ENCODE data around the gene DNAAF5. TPM values are rescaled to one million over a fixed set of nuclear protein-coding genes. Genes with fewer than 3 reads are reported as not detected.

The DNAAF5 gene
- total and polyA plus RNA-seq, 2 of the 13 experiments (the other 11 are each of a cell fraction or from before 2014, with no cell fraction given) = 11.9 to 21.5 TPM

DNA sequence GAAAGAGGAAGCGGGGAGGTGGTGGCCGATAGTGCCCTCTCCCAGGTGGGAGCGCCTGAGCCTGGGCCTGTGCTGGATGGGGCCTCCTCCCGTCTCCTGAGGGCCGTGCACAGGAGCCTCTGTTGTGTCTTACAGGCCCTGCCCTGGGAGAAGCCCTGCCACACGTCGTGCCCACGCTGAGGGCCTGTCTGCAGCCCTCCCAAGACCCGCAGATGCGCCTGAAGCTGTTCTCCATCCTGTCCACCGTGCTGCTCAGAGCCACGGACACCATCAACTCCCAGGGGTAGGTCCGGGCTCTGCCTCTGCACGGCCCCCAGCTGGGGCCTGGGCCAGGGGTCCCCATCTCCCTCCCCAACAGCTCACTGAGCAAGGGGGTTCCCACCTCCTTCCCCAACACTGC lies 43.8 kb downstream of the DNAAF5 start:
- POLR2A ChIA-PET = no interaction called here
- Histone ChIP-seq H3K36me3 (replicated peaks in 1 of 2; ENCODE audit: control insufficient read depth in 1 of 2, insufficient read depth in 2 of 2, low read length in 2 of 2) (peaks cover 10 to 48% of the 10 kb centered on the region in 2 experiments; a peak in 4 of 5 replicates), H3K79me2 (ENCODE audit: insufficient read depth, low read length) (no peaks in the 10 kb centered on the region), H2AFZ (ENCODE audit: low read length) (no peak overlapping the region), H3K9ac (ENCODE audit: insufficient read depth, low read depth, low read length) (no peak overlapping the region), H3K4me2 (ENCODE audit: low read depth, low read length) (no peak overlapping the region), H3K4me3 (replicated peaks in 1 of 3; ENCODE audit: insufficient read depth in 1 of 3, low read depth in 2 of 3, low read length in 3 of 3) (no peak overlapping the region), H4K20me1 (ENCODE audit: insufficient read depth, low read length) (0 out of 2 replicates have a peak, but pooled peaks cover 2% of the 10 kb centered on the region), H3K27me3 (ENCODE audit: control insufficient read depth in 1 of 2, insufficient read depth in 2 of 2, low read length in 2 of 2) (no peaks in the 10 kb centered on the region), H3K4me1 (ENCODE audit: insufficient read depth, low read length) (peaks cover 8% of the 10 kb centered on the region), H3K27ac (ENCODE audit: extremely low read length, insufficient read depth, low read length) (no peak overlapping the region), H3K9me3 (ENCODE audit: low read length) (no peaks in the 10 kb centered on the region)
- BruUV-seq (replicated peaks) = no TSS peak
- in situ Hi-C loops (cut with HindIII; ENCODE audit: extremely low pct_ligation_motif_present, low pct_unique_long_range_greater_than_20kb) = no loop called here
- no peak for ATAC-seq
- intact Hi-C loops (cut with micrococcal nuclease; ENCODE audit: unreplicated experiment) = no loop called here
- FAIRE-seq = no peak
- no peak for DNase-seq (ENCODE audit: low spot score)
- TF ChIP-seq SALL1 (CRISPR knock-in tag; IDR thresholded peaks at IDR 0.05) = no peak
- TF ChIP-seq, protein P1, sequence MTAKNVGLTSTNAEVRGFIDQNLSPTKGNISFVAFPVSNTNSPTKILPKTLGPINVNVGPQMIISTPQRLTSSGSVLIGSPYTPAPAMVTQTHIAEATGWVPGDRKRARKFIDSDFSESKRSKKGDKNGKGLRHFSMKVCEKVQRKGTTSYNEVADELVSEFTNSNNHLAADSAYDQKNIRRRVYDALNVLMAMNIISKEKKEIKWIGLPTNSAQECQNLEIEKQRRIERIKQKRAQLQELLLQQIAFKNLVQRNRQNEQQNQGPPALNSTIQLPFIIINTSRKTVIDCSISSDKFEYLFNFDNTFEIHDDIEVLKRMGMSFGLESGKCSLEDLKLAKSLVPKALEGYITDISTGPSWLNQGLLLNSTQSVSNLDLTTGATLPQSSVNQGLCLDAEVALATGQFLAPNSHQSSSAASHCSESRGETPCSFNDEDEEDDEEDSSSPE (CRISPR knock-in tag; IDR thresholded peaks at IDR 0.05) = no peak
- TF ChIP-seq FOXM1 (CRISPR knock-in tag; IDR thresholded peaks at IDR 0.05) = no peak
- TF ChIP-seq, protein P2, sequence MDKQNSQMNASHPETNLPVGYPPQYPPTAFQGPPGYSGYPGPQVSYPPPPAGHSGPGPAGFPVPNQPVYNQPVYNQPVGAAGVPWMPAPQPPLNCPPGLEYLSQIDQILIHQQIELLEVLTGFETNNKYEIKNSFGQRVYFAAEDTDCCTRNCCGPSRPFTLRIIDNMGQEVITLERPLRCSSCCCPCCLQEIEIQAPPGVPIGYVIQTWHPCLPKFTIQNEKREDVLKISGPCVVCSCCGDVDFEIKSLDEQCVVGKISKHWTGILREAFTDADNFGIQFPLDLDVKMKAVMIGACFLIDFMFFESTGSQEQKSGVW (CRISPR knock-in tag; IDR thresholded peaks at IDR 0.05; ENCODE audit: borderline replicate concordance) = no peak
- TF ChIP-seq, protein P3, sequence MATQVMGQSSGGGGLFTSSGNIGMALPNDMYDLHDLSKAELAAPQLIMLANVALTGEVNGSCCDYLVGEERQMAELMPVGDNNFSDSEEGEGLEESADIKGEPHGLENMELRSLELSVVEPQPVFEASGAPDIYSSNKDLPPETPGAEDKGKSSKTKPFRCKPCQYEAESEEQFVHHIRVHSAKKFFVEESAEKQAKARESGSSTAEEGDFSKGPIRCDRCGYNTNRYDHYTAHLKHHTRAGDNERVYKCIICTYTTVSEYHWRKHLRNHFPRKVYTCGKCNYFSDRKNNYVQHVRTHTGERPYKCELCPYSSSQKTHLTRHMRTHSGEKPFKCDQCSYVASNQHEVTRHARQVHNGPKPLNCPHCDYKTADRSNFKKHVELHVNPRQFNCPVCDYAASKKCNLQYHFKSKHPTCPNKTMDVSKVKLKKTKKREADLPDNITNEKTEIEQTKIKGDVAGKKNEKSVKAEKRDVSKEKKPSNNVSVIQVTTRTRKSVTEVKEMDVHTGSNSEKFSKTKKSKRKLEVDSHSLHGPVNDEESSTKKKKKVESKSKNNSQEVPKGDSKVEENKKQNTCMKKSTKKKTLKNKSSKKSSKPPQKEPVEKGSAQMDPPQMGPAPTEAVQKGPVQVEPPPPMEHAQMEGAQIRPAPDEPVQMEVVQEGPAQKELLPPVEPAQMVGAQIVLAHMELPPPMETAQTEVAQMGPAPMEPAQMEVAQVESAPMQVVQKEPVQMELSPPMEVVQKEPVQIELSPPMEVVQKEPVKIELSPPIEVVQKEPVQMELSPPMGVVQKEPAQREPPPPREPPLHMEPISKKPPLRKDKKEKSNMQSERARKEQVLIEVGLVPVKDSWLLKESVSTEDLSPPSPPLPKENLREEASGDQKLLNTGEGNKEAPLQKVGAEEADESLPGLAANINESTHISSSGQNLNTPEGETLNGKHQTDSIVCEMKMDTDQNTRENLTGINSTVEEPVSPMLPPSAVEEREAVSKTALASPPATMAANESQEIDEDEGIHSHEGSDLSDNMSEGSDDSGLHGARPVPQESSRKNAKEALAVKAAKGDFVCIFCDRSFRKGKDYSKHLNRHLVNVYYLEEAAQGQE (IDR thresholded peaks at IDR 0.05; ENCODE audit: borderline replicate concordance in 1 of 2, low read depth in 1 of 2, low read length in 2 of 2) = no peak
- no peak for TF ChIP-seq ELF4 (CRISPR knock-in tag; IDR thresholded peaks at IDR 0.05; ENCODE audit: borderline replicate concordance)
- TF ChIP-seq ZNF274 (CRISPR knock-in tag; IDR thresholded peaks at IDR 0.05) = no peak
- no peak for TF ChIP-seq ADNP (CRISPR knock-in tag; IDR thresholded peaks at IDR 0.05)
- no peak for TF ChIP-seq NR2F6 (IDR thresholded peaks at IDR 0.05)
- TF ChIP-seq NR2F6 (CRISPR knock-in tag; IDR thresholded peaks at IDR 0.05) = no peak
- TF ChIP-seq ZNF816 (CRISPR knock-in tag; IDR thresholded peaks at IDR 0.05; ENCODE audit: borderline replicate concordance) = no peak
- TF ChIP-seq, protein P4, sequence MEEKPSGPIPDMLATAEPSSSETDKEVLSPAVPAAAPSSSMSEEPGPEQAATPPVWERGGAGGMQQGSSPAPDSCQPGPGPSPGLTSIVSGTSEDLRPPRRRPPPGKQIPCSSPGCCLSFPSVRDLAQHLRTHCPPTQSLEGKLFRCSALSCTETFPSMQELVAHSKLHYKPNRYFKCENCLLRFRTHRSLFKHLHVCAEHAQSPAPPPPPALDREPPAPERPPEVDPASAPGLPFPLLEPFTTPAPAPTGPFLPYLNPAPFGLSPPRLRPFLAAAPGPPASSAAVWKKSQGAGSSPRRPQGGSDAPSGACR (CRISPR knock-in tag; IDR thresholded peaks at IDR 0.05) = no peak
- TF ChIP-seq ELF3 (CRISPR knock-in tag; IDR thresholded peaks at IDR 0.05) = no peak
- TF ChIP-seq, protein P5, sequence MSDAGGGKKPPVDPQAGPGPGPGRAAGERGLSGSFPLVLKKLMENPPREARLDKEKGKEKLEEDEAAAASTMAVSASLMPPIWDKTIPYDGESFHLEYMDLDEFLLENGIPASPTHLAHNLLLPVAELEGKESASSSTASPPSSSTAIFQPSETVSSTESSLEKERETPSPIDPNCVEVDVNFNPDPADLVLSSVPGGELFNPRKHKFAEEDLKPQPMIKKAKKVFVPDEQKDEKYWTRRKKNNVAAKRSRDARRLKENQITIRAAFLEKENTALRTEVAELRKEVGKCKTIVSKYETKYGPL (CRISPR knock-in tag; IDR thresholded peaks at IDR 0.05) = no peak
- TF ChIP-seq KDM4B (CRISPR knock-in tag; IDR thresholded peaks at IDR 0.05) = no peak
- no peak for TF ChIP-seq ZNF326 (CRISPR knock-in tag; IDR thresholded peaks at IDR 0.05; ENCODE audit: borderline replicate concordance)
- TF ChIP-seq SP2 (CRISPR knock-in tag; IDR thresholded peaks at IDR 0.05) = no peak
- TF ChIP-seq CBX2 (IDR thresholded peaks at IDR 0.05; ENCODE audit: low read depth, low read length) = no peak
- no peak for TF ChIP-seq CBX2 (CRISPR knock-in tag; IDR thresholded peaks at IDR 0.05; ENCODE audit: low read depth)
- no peak for TF ChIP-seq ZNF354B (CRISPR knock-in tag; IDR thresholded peaks at IDR 0.05)
- CTCF ChIA-PET (ENCODE audit: low intra/inter-chr PET ratio, low total read pairs) = no interaction called here
- 97% methylated on average over 9 of the region's 14 CpGs for WGBS (ENCODE audit: low lambda C conversion rate)

Measured in HepG2 (cell line).